ENCODE results near the gene PRR12. TPM values are rescaled to one million over a fixed set of nuclear protein-coding genes. Genes with fewer than 3 reads are reported as not detected.

Gene PRR12
- total and polyA plus RNA-seq, 9 of the 15 experiments (the other 6 are each of a cell fraction or from before 2014, with no cell fraction given), result 0.01 to 21.1 (median 0.98) TPM

DNA sequence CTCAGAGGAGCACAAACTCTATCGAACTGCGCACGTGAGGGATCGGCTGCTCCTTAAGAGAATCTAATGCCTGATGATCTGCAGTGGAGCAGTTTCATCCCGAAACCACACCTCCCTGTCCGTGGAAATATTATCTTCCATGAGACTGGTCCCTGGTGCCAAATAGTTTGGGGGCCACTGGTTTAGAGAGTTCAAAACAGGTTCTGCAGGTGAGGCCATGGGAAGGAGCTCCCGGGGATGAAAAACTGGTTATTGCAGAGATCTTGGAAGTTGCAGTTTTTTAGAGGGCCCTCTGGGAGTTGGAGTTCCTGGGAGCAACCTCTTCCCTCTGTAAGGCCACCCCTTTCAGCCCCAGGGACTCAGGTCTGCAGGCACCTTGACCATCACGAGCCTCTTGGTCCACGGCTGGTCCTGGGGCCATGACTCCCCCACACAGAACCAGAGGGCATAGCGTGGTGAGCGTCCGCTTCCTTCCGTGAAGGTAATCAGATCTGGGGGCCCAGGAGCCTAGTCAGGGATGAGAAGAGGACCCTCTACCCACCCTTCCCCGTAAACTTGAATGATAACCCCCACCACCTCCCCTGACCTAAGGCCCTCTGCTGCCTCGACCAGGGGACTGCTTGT, 69.5 kb downstream of the PRR12 start:
- in situ Hi-C loops (cut with MboI), result no loop called here
- peaks cover 10% of the 10 kb centered on the region; the same call in 1 of the 2 replicates for H4K20me1 ChIP-seq (replicated peaks; ENCODE audit: control insufficient read depth, insufficient read depth, low read length)
- TF ChIP-seq BHLHE40 (IDR thresholded peaks at IDR 0.05; ENCODE audit: low read length) (no peak), TOE1 (IDR thresholded peaks at IDR 0.05; ENCODE audit: borderline replicate concordance) (no peak), TOE1 (CRISPR knock-in tag; IDR thresholded peaks at IDR 0.05; ENCODE audit: borderline replicate concordance, low read depth) (no peak), KAT2B (IDR thresholded peaks at IDR 0.05; ENCODE audit: low read depth, low read length) (no peak), RBFOX2 (IDR thresholded peaks at IDR 0.05; ENCODE audit: low read depth, low read length) (0 out of 2 replicates have a peak, but pooled peaks have one; percentile 34), HNRNPLL (IDR thresholded peaks at IDR 0.05; ENCODE audit: low read depth, low read length, poor library complexity, severe bottlenecking) (no peak), ZNF699 (CRISPR knock-in tag; IDR thresholded peaks at IDR 0.05; ENCODE audit: insufficient replicate concordance) (no peak), PTTG1 (tag; IDR thresholded peaks at IDR 0.05; ENCODE audit: low read depth) (no peak)
- H2AFZ ChIP-seq (ENCODE audit: low read depth, low read length), result no peak overlapping the region
- WGBS (ENCODE audit: insufficient coverage, low coverage, missing lambda C conversion rate), result 85% methylated on average over 9 of the region's 15 CpGs
- no peak for FAIRE-seq
- no peak for ATAC-seq
- ChIA-PET CTCF (ENCODE audit: low intra/inter-chr PET ratio) (no interaction called here), POLR2A (interaction anchor here (0.7 to 1.5 kb wide), 8 partner anchors 10 to 644 kb away, joined by 3 to 4 read pairs (median 4); partner anchors contain the start of genes PRR12 and SCAF1)
- peaks cover 2% of the 10 kb centered on the region for H3K9me1 ChIP-seq (ENCODE audit: control insufficient read depth, insufficient read depth, low read length)
- no peak for DNase-seq (ENCODE audit: extremely low read depth in 1 of 4, low spot score in 3 of 4)
- H3K9me3 ChIP-seq (replicated peaks; ENCODE audit: control insufficient read depth, insufficient read depth, low read depth, low read length), result 0 out of 2 replicates have a peak, but pooled peaks cover 2% of the 10 kb centered on the region
- no peak overlapping the region for H3K9ac ChIP-seq (ENCODE audit: insufficient read depth in 1 of 2, low read depth in 2 of 2, low read length in 2 of 2)
- no peak overlapping the region for H3K4me2 ChIP-seq (ENCODE audit: insufficient read depth, low read length)
- H3K79me2 ChIP-seq (ENCODE audit: control insufficient read depth, insufficient read depth, low read length), result peaks cover 23% of the 10 kb centered on the region
- intact Hi-C loops (cut with micrococcal nuclease), result no loop called here
- no peak overlapping the region for H3K4me3 ChIP-seq
- no TSS peak for BruUV-seq (replicated peaks)
- peaks cover 76% of the 10 kb centered on the region; the same call in 2 of the 3 replicates for H3K36me3 ChIP-seq (ENCODE audit: control insufficient read depth, insufficient read depth, low read length)
- H3K27me3 ChIP-seq (ENCODE audit: control insufficient read depth in 2 of 2, insufficient read depth in 2 of 2, low read length in 2 of 2), result no peaks in the 10 kb centered on the region
- H3K27ac ChIP-seq (ENCODE audit: extremely low read depth, low read depth, low read length), result no peak overlapping the region
- H3K4me1 ChIP-seq (replicated peaks in 1 of 2; ENCODE audit: control insufficient read depth in 2 of 2, insufficient read depth in 2 of 2, low read length in 2 of 2), result peaks cover 0 to 35% of the 10 kb centered on the region in 2 experiments; a peak in 2 of 5 replicates

Data from K562 (cell line).